ENCODE results near the gene FES.

DNA sequence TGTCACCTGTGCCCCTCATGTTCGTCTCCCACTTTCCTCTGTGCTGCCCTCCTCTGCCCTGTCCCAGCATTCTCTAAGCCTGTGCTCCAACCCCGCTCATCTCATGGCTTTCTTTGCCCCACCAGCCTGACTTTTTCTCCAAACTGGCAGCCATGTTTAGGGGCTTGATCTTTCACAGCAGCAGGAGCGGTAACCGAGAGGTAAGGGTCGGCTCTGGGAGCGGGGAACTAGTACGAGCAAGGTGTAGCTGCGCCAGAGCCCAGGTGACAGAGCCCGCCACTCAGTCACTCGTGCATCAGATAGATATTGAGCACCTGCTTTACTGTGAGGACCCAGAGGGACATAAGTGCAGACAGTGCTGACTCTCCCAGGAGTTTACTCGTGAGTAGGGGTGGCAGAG, 32.2 kb downstream of the FES start:
- TF ChIP-seq GATA2 (IDR thresholded peaks at IDR 0.05; ENCODE audit: low read depth, low read length) (no peak), GATA3 (IDR thresholded peaks at IDR 0.05; ENCODE audit: low read depth, low read length) (no peak)
